Kidney tubule cell (primary cell): ENCODE results near the gene MYH9.

ENCODE experiments used
- DNase-seq: peaks from one replicate; pipeline ENCODE4 v3.0.0-alpha.2; 2018; ENCODE audit warnings: low spot score

MYH9 gene

GRCh38 chr22:36367479-36367878, 20.3 kb downstream of the MYH9 start:
- no peak for DNase-seq

DNA sequence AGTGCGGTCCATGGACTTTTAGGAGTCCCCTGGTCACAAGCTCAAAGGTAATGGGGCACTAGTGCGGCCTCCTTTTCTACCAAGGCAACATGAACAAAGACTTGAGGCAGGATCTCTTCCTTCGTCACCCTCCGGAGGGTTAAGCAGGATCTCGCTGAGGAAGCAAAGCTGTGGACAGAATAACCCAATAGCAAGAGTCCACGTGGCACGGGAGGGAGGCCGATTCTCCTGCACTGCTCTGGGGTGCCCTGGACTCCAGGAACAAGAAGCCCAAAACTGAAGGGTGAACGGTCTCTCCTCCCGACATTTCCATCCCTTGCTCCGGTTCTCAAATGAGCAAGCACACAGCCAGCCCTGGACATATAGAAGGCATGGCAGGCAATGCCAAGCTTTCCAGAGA, 20.7 kb downstream of the MYH9 start:
- no peak for DNase-seq

- peak; percentile 71 for DNase-seq
Observed at GRCh38 chr22:36366291-36366708, 21.5 kb downstream of the MYH9 start.

GRCh38 chr22:36365020-36365411, 22.8 kb downstream of the MYH9 start:
- peak; percentile 96 for DNase-seq

DNA sequence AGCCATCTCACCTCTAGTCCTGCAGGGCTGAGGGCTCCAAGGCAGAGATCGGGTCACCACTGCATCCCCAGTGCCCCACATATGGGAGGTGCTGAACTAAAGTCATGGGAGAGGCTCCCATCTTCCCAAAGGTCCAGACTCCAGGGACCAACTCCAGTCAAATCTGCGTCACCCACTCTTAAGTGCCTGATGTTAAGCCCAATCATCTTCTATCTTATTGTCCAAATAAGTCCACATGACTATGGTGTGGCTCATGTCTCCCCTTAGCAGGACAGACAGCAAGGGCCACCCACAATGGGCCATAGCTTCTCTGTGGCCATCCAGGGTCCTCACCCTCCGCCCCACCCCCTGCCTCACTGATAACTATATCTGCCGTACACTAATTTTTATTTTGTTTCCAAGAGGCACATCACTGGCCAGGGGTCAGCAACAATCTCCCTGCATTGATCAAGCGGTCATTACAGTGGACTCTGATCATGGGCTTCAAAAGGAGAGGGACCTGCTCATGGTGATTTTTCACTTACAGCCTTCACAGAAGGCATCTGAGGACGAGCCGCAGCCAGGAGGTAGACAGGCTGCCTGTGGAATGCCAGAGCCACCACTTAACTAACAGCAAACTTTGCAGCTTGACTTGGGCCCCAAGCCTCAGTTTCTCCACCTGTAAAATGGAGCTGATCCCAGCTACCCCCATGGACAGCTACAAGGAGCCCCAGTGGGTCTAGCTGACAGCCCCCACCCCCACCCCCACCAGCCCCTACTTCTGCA, 23.3 kb downstream of the MYH9 start:
- no peak for DNase-seq

- DNase-seq = no peak
Observed at GRCh38 chr22:36363349-36363981, 24.3 kb downstream of the MYH9 start.

- peak; percentile 61 for DNase-seq
Observed at GRCh38 chr22:36362932-36363331, 24.8 kb downstream of the MYH9 start.

- DNase-seq = no peak
Observed at GRCh38 chr22:36362075-36362474, 25.7 kb downstream of the MYH9 start.

DNA sequence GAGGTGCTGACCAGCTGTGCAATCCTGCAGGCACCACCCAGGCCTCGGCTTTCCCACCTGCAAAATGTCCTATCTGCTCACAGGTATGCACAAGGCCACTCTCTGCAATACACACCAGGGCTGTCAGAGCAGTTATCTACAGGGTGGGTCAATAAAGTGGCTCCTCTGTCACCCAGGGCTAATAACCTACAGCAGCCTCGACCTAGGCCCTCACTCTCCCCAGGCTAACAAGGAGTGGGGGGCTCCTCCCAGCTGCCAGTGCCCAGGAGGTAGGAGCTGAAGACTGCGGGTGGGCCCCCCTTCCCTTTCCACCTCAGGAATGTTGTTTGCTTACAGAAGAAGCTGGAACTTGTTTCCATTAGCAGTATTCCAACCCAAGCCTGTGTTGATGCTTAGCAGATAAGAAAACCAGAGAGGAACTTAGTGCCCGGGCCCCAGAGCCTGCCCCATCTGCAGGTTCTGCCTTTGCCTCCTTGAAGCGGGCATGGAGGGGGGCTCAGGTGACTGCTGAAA, 26.8 kb downstream of the MYH9 start:
- DNase-seq = no peak

- peak; percentile 65 for DNase-seq
Observed at GRCh38 chr22:36360011-36360410, 27.8 kb downstream of the MYH9 start.

- no peak for DNase-seq
Observed at GRCh38 chr22:36359470-36359996, 28.2 kb downstream of the MYH9 start.

DNA sequence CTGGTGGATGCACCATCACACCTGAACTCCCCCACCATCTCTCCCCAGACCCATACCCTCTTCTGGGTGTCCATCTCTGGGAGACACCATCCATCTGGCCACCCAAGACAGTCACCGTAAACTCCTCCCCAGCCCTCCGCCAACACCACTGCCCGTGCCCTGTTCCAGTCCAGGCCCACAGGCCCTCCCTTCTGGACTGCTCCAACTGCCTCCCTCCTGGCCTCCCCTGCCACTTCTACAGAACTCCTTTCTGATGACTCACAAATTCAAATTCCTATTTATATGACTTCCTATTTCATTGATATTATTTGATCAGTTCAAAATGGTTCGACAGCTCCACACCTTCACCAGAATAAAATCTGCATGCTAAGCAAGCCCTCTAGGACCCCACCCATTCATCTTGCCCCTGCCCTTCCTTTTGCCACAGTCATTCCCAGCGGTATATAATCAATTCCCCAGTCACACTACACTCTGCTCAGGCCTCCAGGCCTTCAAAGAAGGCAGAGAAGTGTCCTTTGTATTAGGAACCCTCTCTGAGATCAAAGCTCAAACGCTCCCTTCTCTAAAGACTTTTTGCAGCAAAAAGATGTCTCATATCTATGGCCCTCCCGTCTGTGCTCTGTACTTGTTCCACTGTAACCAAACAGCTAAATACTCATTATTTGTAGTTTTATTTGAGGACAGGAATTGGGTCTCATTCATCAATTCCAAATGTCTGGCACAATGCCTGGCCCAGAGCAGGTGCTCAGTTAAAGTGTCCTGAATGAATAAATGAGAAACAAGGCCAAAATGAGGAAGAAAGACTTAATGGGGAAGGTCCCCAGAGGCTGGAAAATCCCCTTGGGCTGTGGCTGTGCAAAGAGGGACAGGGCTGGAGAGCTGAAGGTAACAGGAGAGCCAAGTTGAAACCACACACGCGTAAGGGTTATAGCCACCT, 29.0 kb downstream of the MYH9 start:
- DNase-seq = peak; percentile 59

GRCh38 chr22:36356708-36357624, 30.8 kb downstream of the MYH9 start:
- no peak for DNase-seq

DNA sequence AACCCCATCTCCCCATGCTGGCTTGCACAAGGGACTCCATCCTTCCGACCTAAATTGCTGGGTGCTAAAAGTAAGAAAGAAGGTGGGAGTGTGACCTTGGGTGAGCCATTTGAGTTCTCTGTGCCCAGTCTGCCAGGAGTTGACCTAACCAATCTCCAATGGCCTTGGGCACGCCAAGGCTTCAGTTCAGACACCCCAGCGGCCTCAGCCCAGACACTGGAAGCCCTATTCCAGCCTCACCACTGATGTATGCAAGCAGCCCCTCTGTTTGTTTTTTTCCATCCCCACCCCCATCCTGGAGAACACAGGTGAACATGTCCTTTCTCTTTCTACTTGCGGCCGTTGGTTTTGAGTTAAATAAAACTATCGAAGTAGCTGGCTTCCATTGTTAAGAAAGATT, 31.9 kb downstream of the MYH9 start:
- DNase-seq = no peak

DNA sequence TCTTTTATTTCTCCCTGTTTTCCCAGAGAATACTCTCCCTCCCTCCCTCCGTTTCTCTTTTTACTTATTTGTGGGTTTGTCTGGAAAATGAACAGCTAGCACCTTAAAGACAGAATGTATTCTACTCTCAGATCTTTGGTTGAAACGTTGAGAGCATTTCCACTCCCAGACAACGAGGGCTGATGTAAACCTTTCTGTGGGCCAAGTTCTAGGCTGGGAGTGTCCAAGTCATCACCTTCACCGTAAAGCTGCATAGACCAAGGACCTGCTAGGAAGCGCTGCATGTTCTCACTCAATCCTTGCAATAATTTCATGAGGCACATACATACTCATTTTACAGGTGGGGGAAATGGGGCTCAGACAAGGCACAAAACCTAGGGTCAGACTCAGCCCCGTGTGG, 32.4 kb downstream of the MYH9 start:
- no peak for DNase-seq

GRCh38 chr22:36352803-36353507, 34.8 kb downstream of the MYH9 start:
- DNase-seq = no peak

DNA sequence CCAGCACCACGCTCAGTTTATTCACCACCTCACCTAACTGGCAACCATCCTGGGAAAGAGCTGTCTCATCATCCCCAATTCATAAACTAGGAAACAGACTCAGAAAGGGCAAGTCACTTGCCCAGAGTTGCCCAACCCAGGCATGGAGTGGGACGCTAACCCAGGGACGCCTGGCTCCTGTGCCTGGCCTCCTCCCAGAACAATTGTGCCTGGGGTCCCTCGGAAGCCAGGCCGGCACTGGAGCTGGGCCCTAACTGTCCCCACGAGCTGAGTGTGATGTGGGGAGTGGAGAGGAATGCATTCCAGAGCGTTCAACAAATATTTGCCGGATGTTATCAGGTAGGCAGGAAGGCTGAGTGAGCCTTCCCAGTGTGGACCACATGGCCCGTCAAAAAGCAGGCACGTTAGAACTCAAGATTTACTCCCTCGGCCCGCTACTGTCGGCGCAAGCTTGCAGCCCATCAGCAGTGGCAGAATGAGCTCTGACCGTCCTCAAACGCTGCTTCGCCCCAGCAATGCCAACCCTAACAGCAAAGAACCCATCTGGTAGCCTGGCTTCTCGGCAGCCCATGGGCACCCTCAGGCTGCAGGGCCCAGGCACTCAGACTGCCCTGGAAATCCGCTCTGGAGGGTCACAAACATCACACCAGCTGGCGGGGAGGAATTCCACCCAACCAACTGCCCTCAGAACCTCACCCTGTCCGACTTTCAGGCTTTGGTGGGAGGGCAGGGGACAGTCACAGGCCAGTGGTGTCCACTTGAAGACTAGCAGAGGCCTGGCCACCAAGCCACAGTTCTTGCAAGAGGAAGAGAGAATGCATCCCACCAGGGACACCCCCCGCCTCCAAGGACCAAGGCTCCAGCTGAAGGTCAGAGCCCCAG, 35.6 kb downstream of the MYH9 start:
- DNase-seq = no peak

- DNase-seq = peak; percentile 87
Observed at GRCh38 chr22:36350751-36351594, 36.8 kb downstream of the MYH9 start.
